ENCODE results near the gene VOPP1.

Gene VOPP1

DNA sequence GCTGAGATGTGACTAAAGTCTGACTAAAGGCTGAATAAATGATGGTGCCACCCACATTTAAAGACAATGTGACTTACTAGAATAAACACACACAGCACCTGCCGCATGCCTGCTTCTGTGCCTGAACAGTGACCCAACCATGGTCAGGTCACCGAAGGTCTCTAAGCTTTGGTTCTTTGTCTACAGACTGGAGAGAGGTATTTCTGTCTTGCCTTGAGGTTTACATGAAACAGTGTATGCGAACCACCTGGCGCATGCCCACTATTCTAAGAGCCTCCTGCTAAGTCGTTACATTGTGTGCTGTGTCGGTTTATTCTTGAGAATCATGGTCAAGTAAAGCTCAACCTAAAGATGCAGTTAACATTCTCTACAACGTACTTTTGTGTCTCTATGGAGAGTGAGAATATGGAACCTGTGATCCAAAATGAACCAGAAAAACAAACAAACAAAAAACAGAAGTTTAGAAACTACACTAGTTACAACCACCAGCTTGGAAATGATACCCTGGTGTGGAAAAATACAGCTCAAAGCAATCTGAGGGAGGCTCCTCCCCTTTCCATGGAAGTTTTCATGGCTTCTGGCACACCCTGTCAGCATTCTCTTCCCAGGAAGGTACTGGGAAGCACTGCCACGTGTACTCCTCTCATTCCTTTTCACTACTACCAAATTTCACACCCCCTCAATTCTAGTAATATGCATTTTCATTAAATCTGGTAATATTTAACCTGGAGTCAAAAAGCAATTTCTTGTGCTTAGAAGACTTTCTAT lies 40.0 kb downstream of the VOPP1 start:
- DNase-seq (ENCODE audit: low spot score) = no peak

- no peak for DNase-seq (ENCODE audit: low spot score)
Measured at GRCh38 chr7:55531536-55531935, 40.8 kb downstream of the VOPP1 start.

GRCh38 chr7:55527307-55527706 lies 45.0 kb downstream of the VOPP1 start:
- DNase-seq (ENCODE audit: low spot score) = no peak

DNA sequence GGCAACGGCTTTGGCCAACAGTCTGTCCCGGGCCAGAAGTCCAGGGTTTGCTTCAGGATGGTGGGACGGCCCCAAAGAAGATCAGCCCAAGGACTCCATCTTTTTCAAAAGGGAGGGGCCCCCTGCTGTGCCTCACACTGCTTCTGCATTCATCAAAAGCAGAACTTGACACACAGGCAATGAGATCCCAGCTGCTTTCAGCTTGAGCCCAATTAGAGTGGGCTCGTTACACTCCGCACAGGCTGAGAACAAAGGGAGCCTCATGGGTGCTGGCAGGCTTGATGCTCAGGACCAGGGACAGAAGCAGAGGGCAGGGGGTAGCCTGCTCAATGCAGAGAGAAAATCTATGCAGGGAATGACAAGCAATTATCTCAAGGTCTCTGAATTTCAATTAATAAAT lies 45.5 kb downstream of the VOPP1 start:
- DNase-seq (ENCODE audit: low spot score) = peak; percentile 56

- DNase-seq (ENCODE audit: low spot score) = no peak
Measured at GRCh38 chr7:55526329-55526728, 46.0 kb downstream of the VOPP1 start.

- DNase-seq (ENCODE audit: low spot score) = no peak
Measured at GRCh38 chr7:55524558-55525310, 47.6 kb downstream of the VOPP1 start.

DNA sequence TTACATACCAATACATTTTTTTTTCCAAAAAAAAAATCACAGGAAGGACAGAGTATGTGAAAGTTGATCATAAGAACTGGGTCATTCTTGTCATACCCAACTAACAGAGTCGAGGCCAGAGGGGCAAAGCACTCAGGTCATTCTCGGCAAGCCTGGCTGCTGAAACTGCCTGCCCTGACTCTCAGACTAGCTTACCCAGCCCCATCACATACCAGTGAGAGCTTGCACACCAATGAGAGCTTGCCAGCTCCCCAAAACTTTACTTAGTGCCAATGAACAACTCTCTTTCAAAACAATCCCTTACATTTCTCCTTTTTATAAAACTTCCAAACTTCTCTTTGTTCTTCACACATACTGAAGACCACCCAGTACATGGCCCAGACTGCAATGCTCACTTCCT lies 48.9 kb downstream of the VOPP1 start:
- DNase-seq (ENCODE audit: low spot score) = no peak

DNA sequence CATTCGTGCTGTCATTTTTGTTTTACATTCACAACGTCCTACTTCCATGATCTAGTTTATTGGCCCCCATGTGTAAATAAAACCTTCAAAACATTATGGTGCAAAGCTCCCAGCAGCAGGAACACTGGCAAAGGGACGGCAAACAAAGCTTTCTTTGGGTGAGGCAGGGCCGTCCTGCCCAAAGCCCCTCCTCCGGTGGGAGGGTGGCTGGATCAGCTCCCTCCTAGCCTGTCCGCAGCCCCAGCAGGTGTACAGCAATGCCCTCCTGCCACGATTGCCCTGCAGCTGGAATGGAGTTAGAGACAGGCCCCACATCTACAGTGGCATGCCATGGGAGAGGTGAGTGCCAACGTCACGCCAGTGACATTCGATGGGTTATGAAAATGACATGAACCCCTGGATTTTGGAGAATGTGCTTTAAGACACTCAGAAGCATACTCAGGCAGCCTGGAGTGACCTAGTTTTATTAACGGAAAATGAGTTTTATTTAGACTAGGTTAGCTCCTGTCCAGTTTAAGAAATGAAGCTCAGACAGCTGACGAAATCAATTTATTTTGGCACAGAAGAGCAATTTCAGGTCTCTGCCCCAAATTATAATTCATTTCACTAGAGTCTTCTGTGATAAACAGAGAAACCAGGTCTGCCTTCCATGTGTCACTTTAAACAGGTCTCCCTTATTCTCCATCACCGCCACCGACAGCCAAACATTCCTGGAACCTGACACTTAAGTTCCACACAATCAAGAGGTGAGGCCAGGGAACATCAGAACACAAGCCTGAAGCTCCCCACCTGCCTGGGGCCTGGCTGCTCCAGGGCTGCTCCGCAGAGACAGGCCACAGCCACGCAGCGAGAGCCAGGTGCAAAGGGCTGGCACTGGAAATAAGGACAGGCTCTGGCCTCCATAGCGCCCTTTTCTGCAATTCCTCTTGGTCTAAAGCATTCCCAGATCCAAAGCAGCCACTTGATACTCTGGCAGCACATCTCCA lies 50.1 kb downstream of the VOPP1 start:
- no peak for DNase-seq (ENCODE audit: low spot score)

DNA sequence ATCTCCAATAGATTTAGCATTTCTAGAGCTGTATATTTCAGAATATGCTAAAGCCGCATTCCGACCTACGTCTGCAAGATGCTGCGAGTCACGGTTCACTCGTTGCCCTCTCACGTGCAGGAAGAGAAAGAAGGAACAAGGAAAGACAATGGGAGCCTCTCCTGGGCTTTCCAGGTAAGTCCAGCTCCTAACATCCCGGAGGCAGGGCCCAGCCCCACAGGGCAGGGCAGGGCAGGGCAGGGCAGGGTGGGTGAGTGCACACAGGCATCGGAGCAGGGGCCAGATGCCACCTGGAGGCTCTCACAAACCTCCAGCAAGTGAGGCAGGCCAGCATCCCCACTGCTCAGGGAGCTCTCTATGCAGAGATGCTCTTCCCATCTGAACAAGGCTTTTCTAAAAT lies 50.8 kb downstream of the VOPP1 start:
- DNase-seq (ENCODE audit: low spot score) = no peak

- no peak for DNase-seq (ENCODE audit: low spot score)
Measured at GRCh38 chr7:55520426-55521140, 51.7 kb downstream of the VOPP1 start.

GRCh38 chr7:55518836-55519235 lies 53.5 kb downstream of the VOPP1 start:
- no peak for DNase-seq (ENCODE audit: low spot score)

GRCh38 chr7:55517936-55518689 lies 54.2 kb downstream of the VOPP1 start:
- no peak for DNase-seq (ENCODE audit: low spot score)

GRCh38 chr7:55517191-55517633 lies 55.1 kb downstream of the VOPP1 start:
- no peak for DNase-seq (ENCODE audit: low spot score)

DNA sequence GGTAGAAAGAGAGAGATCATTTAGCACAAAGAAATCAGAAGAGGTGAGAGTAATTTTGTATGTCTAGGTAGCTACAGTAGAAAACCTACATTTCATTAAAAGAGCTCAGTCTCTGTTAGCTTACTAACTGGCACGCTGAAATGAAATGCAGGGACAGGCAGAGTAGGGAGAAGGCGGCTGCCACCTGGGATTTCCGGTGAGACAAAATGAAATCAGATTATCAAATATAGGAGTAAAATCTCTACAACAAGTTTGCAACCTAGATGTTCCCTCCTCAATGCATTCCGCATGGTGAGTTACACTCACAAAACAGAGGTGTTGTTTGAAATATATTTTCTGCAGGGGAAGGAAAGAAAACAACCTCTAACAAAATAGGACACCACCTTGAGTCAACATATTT lies 55.9 kb downstream of the VOPP1 start:
- no peak for DNase-seq (ENCODE audit: low spot score)

- DNase-seq (ENCODE audit: low spot score) = no peak
Measured at GRCh38 chr7:55515569-55516279, 56.6 kb downstream of the VOPP1 start.

GRCh38 chr7:55514546-55515265 lies 57.6 kb downstream of the VOPP1 start:
- no peak for DNase-seq (ENCODE audit: low spot score)

DNA sequence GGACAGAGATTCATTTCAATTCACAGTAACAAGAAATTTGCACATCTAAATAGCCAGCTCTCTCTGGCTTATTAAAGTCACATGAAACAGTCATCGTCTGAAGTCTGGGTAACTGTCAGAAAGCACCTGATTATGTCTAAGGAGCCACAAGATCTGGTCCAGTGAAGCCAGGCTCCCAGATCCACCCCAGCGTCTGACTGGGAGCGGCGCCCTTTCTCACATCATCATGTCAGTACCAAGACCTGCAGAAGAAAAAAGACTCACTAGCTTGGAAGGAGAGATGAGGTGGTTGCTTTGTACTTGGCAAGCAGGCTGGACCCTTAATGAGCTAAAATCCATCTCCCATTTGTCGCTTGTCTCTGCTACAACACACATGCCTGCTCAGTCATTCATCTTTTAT lies 58.4 kb downstream of the VOPP1 start:
- no peak for DNase-seq (ENCODE audit: low spot score)

DNA sequence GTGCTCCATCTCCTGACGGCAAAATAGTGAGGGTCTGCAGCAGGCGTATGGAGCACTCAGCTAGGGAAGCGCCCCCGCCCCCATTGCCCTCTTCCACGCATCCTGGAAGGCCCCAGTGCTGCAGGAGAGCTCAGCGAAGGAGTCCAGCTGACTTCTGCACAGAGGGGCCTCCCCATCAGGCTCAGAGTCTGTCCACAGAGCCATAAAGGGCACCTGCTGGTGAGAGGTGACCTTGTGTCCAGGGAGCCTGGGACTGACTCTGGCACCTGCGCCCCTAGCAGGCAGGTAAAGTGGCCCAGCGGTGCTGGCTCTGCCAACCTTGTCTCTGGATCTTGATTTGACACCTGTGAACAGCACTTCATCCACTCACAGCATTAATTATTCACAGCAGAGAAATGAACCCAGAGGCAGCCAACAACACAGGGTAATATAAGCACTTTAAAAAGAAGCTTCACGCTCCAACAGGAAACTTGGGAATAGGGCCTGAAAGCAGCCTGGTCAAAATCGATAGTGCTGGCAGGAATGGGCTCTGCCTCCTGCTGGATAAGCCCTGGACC lies 59.6 kb downstream of the VOPP1 start:
- no peak for DNase-seq (ENCODE audit: low spot score)

DNA sequence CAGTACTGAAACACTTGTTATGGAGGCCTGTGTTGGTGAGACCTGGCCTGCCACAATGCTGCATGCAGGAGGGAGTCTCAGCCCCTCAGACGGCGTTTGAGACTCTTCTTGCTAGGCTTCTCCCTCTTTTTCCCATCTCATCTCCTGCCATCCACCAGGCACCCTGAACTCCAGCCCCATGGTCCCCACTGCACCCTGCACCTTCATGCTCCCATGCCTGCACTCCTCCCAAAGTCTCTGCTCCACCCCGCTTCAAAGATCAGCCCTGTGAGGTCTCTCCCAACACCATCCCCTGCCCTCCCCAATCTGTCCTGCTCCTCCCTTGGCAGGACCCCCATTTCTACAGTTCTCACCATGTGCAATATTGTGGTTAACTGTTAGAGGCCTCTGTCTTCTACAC lies 61.7 kb downstream of the VOPP1 start:
- DNase-seq (ENCODE audit: low spot score) = no peak
